HCT116 (cell line): ENCODE results near the gene BMX. TPM values are rescaled to one million over a fixed set of nuclear protein-coding genes. Genes with fewer than 3 reads are reported as not detected.

Source experiments
- ATAC-seq: fragments of 200-7000 bp; cut with Tn5 transposase; 2 replicates; pipeline ENCODE4 v1.9.1; 2020; ENCODE audit warnings: mild to moderate bottlenecking, moderate library complexity
- BruUV-seq: library from RNA; stranded (reverse); fragments of 400-500 nt; replicated peaks from 2 replicates; lab custom pipeline; 2021; lab: Mats Ljungman, UMichigan
- CTCF ChIA-PET: fragments of 300-600 bp; sonication (Branson Sonifier 250); formaldehyde crosslinking; loops from one replicate; lab custom pipeline; 2021; ENCODE audit warnings: antibody characterized with exemption; lab: Charles Lee
- POLR2A ChIA-PET: fragments of 300-600, 350-600 bp; sonication (Branson Sonifier 250); formaldehyde crosslinking; loops from one replicate; lab custom pipeline; 2021; ENCODE audit warnings: antibody characterized with exemption; lab: Charles Lee
- RAD21 ChIA-PET, 2 experiments: fragments of 300-600 bp; sonication (Branson Sonifier 250); formaldehyde crosslinking; loops; one replicate each; lab custom pipeline; 2023; ENCODE audit warnings: low total read pairs in 2 of 2; ENCODE audit not compliant: uncharacterized antibody in 2 of 2, unreplicated experiment in 2 of 2, low non-redundant PET in 1 of 2; lab: Charles Lee
- DNase-seq: peaks from one replicate; pipeline ENCODE4 v3.0.0-alpha.2; 2010; ENCODE audit warnings: low read depth, low spot score
- H2AFZ ChIP-seq: fragments of 200-600 bp; shearing (Covaris generic), sonication (generic); 2 replicates; pipeline ENCODE4 v1.6.1; 2017; ENCODE audit warnings: low read depth, mixed run types, mixed read lengths, antibody characterized with exemption, low read length; ENCODE audit not compliant: poor library complexity, severe bottlenecking
- H3K27ac ChIP-seq: 2 replicates; pipeline ENCODE4 v1.5.1; 2012; ENCODE audit warnings: low read depth, low read length
- H3K27me3 ChIP-seq: fragments of 200-600 bp; sonication (generic); 2 replicates; pipeline ENCODE4 v1.6.1; 2016; ENCODE audit warnings: mixed run types, low read length, mixed read lengths; ENCODE audit not compliant: insufficient read depth
- H3K36me3 ChIP-seq, 2 experiments: fragments of 200-500 bp in 1 of 2; fragments of 200-600 bp in 1 of 2; sonication (Bioruptor generic) in 1 of 2; sonication (generic) in 1 of 2; 2 replicates each; pipeline versions ENCODE4 v1.5.1 to v1.6.1; 2014 to 2016; ENCODE audit warnings: low read length in 2 of 2, inconsistent platforms in 1 of 2, mixed read lengths in 1 of 2, mixed run types in 1 of 2; ENCODE audit not compliant: insufficient read depth in 2 of 2, control insufficient read depth in 1 of 2
- H3K4me1 ChIP-seq, 2 experiments: fragments of 200-600 bp in 1 of 2; sonication (generic) in 1 of 2; 2 replicates each; pipeline versions ENCODE4 v1.5.1 to v1.6.1; 2012 to 2017; ENCODE audit warnings: low read length in 2 of 2, inconsistent platforms in 1 of 2, mild to moderate bottlenecking in 1 of 2, mixed read lengths in 1 of 2, mixed run types in 1 of 2, moderate library complexity in 1 of 2; ENCODE audit not compliant: insufficient read depth in 2 of 2, control insufficient read depth in 1 of 2
- H3K4me2 ChIP-seq: fragments of 200-600 bp; sonication (generic); 2 replicates; pipeline ENCODE4 v1.6.1; 2017; ENCODE audit warnings: mixed run types, low read length, mixed read lengths
- H3K4me3 ChIP-seq, 2 experiments: fragments of 200-600 bp in 1 of 2; sonication (generic) in 1 of 2; replicated peaks in 1 of 2; 2 replicates each; pipeline ENCODE4 v1.5.1; 2011 to 2016; ENCODE audit warnings: low read length in 2 of 2, control low read depth in 1 of 2, low read depth in 1 of 2, mild to moderate bottlenecking in 1 of 2, mixed read lengths in 1 of 2, mixed run types in 1 of 2
- H3K79me2 ChIP-seq: fragments of 200-600 bp; sonication (generic); 2 replicates; pipeline ENCODE4 v1.6.1; 2017; ENCODE audit warnings: mild to moderate bottlenecking, mixed run types, low read length, moderate library complexity, mixed read lengths; ENCODE audit not compliant: insufficient read depth
- H3K9ac ChIP-seq: fragments of 200-600 bp; sonication (generic); 2 replicates; pipeline ENCODE4 v1.6.1; 2016; ENCODE audit warnings: low read length, mixed read lengths
- H3K9me2 ChIP-seq: fragments of 200-600 bp; sonication (generic), shearing (Covaris generic); 2 replicates; pipeline ENCODE4 v1.6.1; 2017; ENCODE audit warnings: mixed run types, mild to moderate bottlenecking, moderate library complexity; ENCODE audit not compliant: insufficient read depth
- H3K9me3 ChIP-seq, 2 experiments: fragments of 200-500 bp in 1 of 2; fragments of 200-600 bp in 1 of 2; sonication (Bioruptor generic) in 1 of 2; sonication (generic) in 1 of 2; 2 replicates each; pipeline ENCODE4 v1.6.1; 2014 to 2017; ENCODE audit warnings: low read length in 2 of 2, mixed read lengths in 2 of 2, inconsistent platforms in 1 of 2, low read depth in 1 of 2, mild to moderate bottlenecking in 1 of 2, mixed run types in 1 of 2, moderate library complexity in 1 of 2; ENCODE audit not compliant: control insufficient read depth in 1 of 2, insufficient read depth in 1 of 2
- H4K20me1 ChIP-seq: fragments of 200-600 bp; sonication (generic), shearing (Covaris generic); 2 replicates; pipeline ENCODE4 v1.6.1; 2017; ENCODE audit warnings: mixed run types, mild to moderate bottlenecking, moderate library complexity; ENCODE audit not compliant: insufficient read depth
- ATF3 ChIP-seq: IDR thresholded peaks from 2 replicates; pipeline ENCODE4 v1.6.1; 2012
- CBX3 ChIP-seq: IDR thresholded peaks from 2 replicates; pipeline ENCODE4 v1.6.1; 2012; ENCODE audit warnings: low read depth
- CTCF ChIP-seq, 3 experiments: fragments of 200-600 bp in 1 of 3; sonication (generic) in 1 of 3; IDR thresholded peaks in 2 of 3; conservative IDR thresholded peaks in 1 of 3; 2 replicates each; pipeline ENCODE4 v1.5.1; 2012 to 2017; ENCODE audit warnings: low read depth in 2 of 3, low read length in 2 of 3, antibody characterized with exemption in 1 of 3, borderline replicate concordance in 1 of 3, control low read depth in 1 of 3, mild to moderate bottlenecking in 1 of 3, mixed read lengths in 1 of 3, mixed run types in 1 of 3, moderate library complexity in 1 of 3; ENCODE audit not compliant: insufficient read depth in 1 of 3
- ELF1 ChIP-seq: IDR thresholded peaks from 2 replicates; pipeline ENCODE4 v1.6.1; 2012; ENCODE audit warnings: low read depth, borderline replicate concordance
- EZH2 ChIP-seq: fragments of 200-600 bp; sonication (generic); IDR thresholded peaks from 2 replicates; pipeline ENCODE4 v1.6.1; 2017; ENCODE audit warnings: antibody characterized with exemption, mixed run types
- EZH2phosphoT487 ChIP-seq: fragments of 200-600 bp; IDR thresholded peaks from 2 replicates; pipeline ENCODE4 v1.6.1; 2018; ENCODE audit warnings: antibody characterized with exemption, borderline replicate concordance
- FOSL1 ChIP-seq: IDR thresholded peaks from 2 replicates; pipeline ENCODE4 v1.6.1; 2012; ENCODE audit warnings: low read depth
- JUND ChIP-seq: IDR thresholded peaks from 2 replicates; pipeline ENCODE4 v1.6.1; 2012
- MAX ChIP-seq: IDR thresholded peaks from 2 replicates; pipeline ENCODE4 v1.6.1; 2012
- POLR2A ChIP-seq: IDR thresholded peaks from 2 replicates; pipeline ENCODE4 v1.7.0; 2011; ENCODE audit warnings: borderline replicate concordance; ENCODE audit not compliant: insufficient read depth, insufficient read length; ENCODE audit errors: extremely low read depth
- POLR2AphosphoS5 ChIP-seq: IDR thresholded peaks from 2 replicates; pipeline ENCODE4 v1.6.1; 2011; ENCODE audit warnings: mild to moderate bottlenecking, low read depth, low read length, moderate library complexity
- RAD21 ChIP-seq: IDR thresholded peaks from 2 replicates; pipeline ENCODE4 v1.6.1; 2012; ENCODE audit warnings: low read depth, mild to moderate bottlenecking
- REST ChIP-seq: IDR thresholded peaks from 2 replicates; pipeline ENCODE4 v1.6.1; 2012; ENCODE audit warnings: low read depth
- SIN3A ChIP-seq: IDR thresholded peaks from 2 replicates; pipeline ENCODE4 v1.6.1; 2012; ENCODE audit warnings: low read depth
- SP1 ChIP-seq: IDR thresholded peaks from 2 replicates; pipeline ENCODE4 v1.6.1; 2012; ENCODE audit warnings: low read depth
- SRF ChIP-seq: IDR thresholded peaks from 2 replicates; pipeline ENCODE4 v1.6.1; 2012; ENCODE audit warnings: low read depth
- YY1 ChIP-seq: IDR thresholded peaks from 2 replicates; pipeline ENCODE4 v1.6.1; 2011; ENCODE audit warnings: low read length, low read depth, moderate library complexity, mild to moderate bottlenecking; ENCODE audit not compliant: insufficient replicate concordance; ENCODE audit errors: extremely low read depth
- ZBTB33 ChIP-seq: IDR thresholded peaks from 2 replicates; pipeline ENCODE4 v1.6.1; 2011; ENCODE audit warnings: mild to moderate bottlenecking, low read length, moderate library complexity; ENCODE audit not compliant: insufficient replicate concordance; ENCODE audit errors: extremely low read depth
- ZFX ChIP-seq: fragments of 450-650 bp; IDR thresholded peaks from 2 replicates; pipeline ENCODE4 v1.6.1; 2017
- ZNF274 ChIP-seq: fragments of 200-500 bp; sonication (Bioruptor generic); IDR thresholded peaks from 2 replicates; pipeline ENCODE4 v1.6.1; 2014; ENCODE audit warnings: mild to moderate bottlenecking, low read depth, low read length, inconsistent platforms
- intact Hi-C: fragments of 100-400 bp; cut with micrococcal nuclease; formaldehyde crosslinking; loops from 2 replicates; pipeline ENCODE4 v1.10.0; 2022
- total RNA-seq: library from RNA; stranded (reverse); gene quantifications from one replicate; pipeline ENCODE4 v1.2.1, GENCODE V29; 2021; ENCODE audit not compliant: unreplicated experiment

The BMX gene
- total RNA-seq, 1 experiment from 2014 or later, result not detected

GRCh38 chrX:15495801-15496200 is 4.8 kb upstream of the BMX start:
- TF ChIP-seq CBX3 (no peak), RAD21 (no peak), ATF3 (no peak), JUND (no peak), REST (no peak), MAX (no peak), EZH2 (no peak), SRF (no peak), POLR2A (no peak), CTCF (IDR thresholded peaks at IDR 0.05 in 2 of 3, conservative IDR thresholded peaks at IDR 0.05 in 1 of 3; ENCODE audit: borderline replicate concordance in 1 of 3, insufficient read depth in 1 of 3, low read depth in 2 of 3, low read length in 2 of 3) (no peak), ZBTB33 (no peak), ELF1 (no peak), SIN3A (no peak), POLR2AphosphoS5 (no peak), SP1 (no peak), YY1 (no peak), ZFX (no peak), EZH2phosphoT487 (no peak), ZNF274 (no peak), FOSL1 (no peak)
- DNase-seq, result no peak
- Histone ChIP-seq H3K4me2 (no peak overlapping the region), H3K9ac (no peak overlapping the region), H4K20me1 (no peaks in the 10 kb centered on the region), H3K9me2 (no peaks in the 10 kb centered on the region), H3K4me3 (no peak overlapping the region), H3K27me3 (no peaks in the 10 kb centered on the region), H3K79me2 (no peaks in the 10 kb centered on the region), H3K4me1 (peaks cover 3 to 15% of the 10 kb centered on the region in 2 experiments; a peak in 1 of 4 replicates), H3K9me3 (no peaks in the 10 kb centered on the region), H3K27ac (no peak overlapping the region), H3K36me3 (no peaks in the 10 kb centered on the region), H2AFZ (no peak overlapping the region)
- POLR2A ChIA-PET, result no interaction called here
- BruUV-seq, result no TSS peak
- RAD21 ChIA-PET, result no interaction called here
- CTCF ChIA-PET, result no interaction called here
- intact Hi-C loops, result loop anchor here (10.0 kb wide), 1 partner anchor 149 kb away; no protein-coding TSS in a partner anchor
- ATAC-seq, result no peak
